ENCODE measurements around the gene CCSAP.
"Not testable (repeated sequence)": the region's sequence is repeated elsewhere in the genome, so short reads cannot be mapped to it uniquely, and the experiment has no call there.

CCSAP gene, protein sequence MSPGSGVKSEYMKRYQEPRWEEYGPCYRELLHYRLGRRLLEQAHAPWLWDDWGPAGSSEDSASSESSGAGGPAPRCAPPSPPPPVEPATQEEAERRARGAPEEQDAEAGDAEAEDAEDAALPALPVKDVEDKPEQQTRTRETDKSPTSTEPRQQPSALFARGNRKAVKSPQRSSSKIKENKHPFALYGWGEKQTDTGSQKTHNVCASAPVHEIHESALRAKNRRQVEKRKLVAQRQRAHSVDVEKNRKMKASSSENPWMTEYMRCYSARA

DNA sequence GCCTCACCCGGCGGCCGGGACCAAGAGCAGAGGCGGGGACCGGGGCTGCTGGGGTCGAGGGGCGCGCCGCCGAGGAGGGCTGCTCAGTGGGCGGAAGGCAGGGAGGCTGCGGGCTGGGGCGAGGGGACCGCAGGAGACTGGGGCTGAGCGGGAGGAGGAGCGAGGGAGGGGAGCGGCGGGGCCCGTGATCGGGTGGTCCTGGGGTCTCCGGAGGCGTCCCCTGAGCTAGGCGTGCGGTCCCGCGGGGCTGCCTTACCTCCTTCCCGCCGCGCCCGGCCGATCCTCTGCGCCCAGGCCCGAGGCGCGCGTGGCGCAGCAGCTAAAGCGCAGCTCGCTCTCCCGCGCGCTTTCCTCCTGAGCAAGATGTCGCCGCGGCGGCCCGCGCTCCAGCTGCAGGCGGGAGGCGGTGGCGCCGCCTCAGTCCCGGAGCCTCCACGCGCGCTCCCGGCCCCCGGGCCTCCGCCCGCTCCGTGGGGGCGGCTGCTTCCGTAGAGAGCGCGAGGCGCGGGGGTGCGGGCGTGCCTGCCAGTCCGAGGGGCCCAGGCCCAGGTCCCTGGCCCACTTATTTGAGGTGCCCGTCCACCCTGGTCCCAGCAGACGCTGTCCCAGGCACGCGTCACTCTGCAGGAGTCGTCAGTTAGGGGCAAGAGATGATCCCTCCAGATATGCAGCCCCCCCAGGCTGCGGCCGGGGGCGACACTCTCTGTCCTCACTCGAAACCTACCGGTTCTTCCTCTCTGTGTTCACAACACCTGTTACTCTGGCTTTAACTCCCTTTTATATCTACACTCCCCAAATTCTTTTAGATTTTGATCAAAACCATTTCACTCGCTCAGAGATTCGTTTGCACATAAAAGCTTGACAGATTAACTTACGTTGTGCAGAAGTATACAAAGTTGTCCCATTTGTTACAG lies at the start of gene CCSAP:
Gene CCSAP (minus strand): TSS at position 392 of the 914 bp plus-strand sequence. CDS start 582 bp downstream, outside the sequence.
- no peak for FAIRE-seq

DNA sequence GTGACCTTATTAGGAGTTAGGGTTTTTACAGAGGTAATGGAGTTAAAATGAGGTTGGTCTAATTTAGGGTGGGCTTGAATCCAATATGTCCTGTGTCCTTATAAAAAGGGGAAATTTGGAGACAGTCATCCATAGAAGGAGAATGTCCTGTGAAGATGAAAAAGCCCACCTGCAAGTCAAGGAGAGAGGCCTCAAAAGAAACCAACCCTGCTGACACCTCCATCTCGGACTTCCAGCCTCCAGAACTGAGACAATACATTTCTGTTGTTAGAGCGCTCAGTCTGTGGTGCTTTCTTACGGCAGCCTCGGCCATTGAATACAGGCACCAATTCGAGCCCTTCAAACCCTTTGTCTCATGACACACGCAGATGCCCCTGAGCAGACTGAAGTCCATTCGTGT lies 47.3 kb upstream of the CCSAP start:
- no peak for FAIRE-seq

DNA sequence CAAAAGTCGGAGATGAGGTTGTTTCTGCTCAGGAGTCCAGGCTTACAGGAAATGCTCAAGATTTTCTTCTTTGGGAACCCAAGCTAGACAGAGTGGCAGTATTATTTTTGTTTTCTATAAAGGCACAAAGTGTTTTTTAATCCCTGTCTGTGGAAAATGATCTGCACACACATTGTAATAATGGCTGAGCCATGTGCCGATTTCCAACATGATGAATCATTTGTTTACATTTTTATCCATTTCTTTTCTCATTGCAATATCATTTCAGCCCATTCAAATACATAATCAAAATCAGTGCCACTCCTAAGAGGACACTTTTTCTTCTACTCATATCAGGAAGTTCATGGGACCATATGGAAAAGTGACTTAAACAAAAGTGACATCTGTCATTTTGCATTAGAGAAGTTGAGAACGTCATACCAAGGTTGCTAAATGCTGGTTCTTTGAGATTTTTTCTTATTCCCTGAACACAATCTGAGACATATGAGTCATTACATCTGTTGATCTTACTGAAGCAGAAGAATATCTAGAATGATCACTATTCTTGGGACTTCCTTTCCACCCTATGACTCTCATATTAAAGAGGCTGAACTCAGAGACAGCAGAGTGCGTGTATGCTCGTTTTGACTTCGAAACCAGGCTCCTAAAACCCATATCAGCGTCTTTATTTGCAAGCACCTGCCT lies 46.2 kb upstream of the CCSAP start:
- no peak for FAIRE-seq

DNA sequence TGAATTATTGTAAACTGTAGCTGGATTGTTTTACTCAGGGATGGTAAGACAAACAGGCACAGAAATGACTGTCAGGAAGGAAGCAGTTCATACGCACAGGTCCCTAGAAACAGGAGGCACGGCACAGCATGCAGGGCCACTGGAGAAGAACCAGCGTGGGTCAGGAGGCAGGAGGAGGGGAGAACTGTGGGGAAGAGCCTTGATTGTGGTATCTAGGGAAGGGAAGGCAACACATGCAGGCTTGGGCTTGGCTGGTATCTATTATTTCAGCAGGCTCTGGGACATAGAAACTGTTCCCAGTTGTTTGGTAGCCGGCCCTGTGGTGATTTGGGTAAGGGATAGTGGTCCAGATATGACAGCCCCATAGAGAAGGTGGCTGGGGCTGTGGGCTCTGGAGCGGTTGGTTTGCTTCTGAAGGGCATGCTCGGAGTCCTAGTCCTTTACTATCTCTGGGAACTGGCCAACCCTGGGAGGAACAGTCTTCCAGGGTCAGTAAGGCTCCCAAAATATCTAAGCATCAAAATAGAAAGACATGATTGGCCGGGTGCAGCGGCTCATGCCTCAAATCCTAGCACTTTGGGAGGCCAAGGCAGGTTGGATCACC lies 43.1 kb upstream of the CCSAP start:
- no peak for FAIRE-seq

DNA sequence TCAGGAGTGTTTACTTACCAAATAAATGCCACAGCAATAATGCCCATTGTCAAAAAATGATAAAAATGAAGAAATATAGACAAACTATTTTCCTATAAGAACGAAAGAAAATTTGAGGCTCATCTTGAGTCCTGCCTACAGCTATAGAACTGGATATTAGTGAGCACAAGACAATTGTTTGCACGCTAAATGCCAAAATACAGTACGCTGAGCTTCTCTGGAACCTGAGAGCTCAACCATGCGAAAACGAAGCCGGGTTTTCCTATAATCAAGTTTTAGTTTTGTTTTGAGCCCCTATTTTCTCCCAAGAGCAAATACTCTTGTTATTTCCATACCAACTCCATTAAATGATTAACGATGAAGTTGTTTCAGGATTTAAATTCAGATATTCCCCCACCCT lies 42.0 kb upstream of the CCSAP start:
- FAIRE-seq, result no peak

DNA sequence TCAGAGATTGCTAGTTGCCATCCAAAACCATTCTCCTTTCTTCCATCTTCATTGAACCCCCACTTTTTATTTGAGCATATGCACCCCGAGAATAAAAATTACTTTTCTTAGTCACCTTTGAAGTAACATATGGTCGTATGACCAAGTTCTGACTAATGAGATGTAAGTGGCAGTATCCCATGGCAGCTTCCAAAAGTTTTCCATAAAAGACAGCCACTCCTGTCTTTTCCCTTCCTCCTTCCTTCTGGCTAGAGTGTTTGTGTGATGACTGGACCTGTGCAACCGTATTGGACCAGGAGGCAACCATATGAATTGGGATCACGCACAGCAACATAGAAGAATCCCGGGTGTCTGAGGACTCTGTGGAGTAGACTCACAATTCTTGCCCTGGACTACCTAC lies 41.1 kb upstream of the CCSAP start:
- FAIRE-seq, result no peak

DNA sequence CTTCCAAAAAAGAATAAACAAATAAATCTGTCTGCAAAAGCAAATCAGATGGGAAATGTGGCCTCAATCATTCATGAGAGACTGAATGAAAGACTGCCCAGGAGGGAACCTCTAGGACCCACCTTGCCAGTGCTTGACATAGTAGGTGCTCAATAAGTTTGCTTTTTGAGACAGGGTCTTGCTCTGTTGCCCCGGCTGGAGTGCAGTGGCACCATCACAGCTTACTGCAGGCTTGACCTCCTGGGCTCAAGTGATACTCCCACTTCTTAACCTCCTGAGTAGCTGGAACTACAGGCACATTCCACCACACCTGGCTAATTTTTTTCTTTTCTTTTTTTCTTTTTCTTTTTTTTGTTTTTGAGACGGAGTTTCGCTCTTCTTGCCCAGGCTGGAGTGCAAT lies 40.3 kb upstream of the CCSAP start:
- no peak for FAIRE-seq

DNA sequence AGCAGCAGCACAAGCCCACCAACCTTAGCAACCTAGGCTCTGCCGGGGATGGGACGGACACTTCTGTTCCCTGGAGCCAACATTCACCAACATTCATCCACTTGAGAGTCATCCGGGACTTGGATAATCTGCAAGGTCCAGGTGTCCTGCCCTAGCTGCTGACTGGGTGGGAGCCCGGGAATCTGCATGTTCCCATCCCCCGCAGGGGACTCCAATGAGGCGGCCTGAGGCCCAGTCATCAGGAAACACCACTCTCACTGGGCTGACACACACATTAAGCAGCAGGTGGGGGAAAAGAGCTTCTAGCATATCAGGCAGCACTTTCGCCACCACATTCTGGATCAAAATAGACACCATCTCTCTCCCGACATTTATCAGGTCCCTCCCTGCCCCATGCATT lies 38.4 kb upstream of the CCSAP start:
- no peak for FAIRE-seq

DNA sequence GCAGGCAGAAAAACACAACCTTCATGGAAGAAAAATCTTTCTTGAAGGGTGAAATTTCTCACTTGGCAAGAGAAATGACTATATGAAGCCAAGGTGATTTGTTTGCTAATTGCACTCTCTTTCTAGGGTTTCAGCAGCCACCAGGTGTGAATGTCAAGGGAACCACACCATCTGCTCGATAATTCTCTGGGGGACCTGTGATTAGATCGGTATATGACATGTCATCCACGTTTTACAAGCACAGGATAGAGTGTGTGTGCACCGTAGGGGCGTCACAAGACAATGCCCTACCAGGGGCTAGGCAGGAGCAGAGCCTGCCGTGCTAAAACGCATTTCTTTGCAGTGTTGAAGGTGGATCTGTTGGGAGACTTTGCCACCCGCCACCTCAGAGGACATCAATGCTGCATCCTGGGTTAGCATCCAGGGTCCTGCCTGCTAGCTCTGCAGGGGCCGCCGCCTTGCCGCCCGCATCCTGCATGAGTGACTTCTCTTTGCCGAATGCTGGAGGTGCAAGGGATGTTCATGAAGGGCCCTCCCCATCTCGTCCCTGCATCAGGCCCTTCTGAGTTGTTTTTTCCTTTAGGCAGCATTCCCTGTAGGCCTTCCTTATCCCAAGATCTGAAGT lies 37.8 kb upstream of the CCSAP start:
- no peak for FAIRE-seq

DNA sequence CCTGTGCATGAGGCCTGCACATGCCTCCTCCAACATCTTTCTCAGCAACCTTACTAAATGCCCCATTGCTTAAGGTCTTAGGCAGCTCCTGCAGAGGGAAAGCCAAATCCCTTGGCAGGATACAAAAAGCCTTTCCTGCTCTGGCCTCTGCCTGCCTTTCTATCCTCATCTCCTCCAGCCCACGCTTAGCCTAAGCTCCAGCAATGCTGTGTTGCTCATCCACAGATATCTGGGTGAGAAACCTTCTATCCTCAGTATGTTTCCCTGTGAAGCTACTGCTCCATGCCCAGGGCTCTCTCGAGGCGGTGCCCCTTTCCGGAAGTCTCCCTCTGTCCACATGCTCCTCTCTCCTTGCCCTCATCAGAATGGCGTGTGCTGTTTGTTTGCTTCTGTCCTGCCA lies 37.0 kb upstream of the CCSAP start:
- FAIRE-seq, result no peak

DNA sequence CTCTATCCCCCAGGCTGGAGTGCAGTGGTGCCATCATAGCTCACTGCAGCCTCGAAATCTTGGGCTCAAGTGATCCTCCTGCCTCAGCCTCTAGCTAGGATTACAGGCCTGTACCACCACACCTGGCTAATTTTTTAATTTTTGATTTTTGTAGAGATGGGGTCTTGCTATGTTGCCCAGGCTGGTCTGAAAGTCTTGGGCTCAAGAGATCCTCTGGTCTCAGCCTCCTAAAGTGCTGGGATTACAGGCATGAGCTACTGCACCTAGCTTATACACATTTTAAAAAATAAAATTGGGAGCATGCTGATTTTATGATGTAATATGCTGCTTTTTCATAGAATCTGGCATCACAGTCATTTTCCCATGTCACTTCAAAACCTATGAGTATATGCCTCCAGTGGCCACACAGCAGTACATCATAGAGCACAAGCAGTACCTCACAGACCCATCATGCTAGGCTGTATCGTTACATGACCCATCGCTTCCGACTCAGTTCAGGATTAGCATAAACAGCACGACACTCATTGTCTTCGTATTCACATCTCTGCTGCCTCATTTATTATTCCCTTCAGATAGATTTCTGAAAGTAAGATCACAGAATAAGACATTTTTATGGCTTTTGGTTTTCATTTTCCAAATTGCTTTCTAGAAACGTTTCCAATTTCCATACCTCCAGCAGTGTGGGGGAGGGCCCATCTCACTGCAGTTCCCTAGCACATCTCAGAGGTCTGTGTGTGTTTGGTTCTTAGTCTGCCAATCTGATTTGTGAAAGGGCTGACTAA lies 35.9 kb upstream of the CCSAP start:
- FAIRE-seq, result no peak

DNA sequence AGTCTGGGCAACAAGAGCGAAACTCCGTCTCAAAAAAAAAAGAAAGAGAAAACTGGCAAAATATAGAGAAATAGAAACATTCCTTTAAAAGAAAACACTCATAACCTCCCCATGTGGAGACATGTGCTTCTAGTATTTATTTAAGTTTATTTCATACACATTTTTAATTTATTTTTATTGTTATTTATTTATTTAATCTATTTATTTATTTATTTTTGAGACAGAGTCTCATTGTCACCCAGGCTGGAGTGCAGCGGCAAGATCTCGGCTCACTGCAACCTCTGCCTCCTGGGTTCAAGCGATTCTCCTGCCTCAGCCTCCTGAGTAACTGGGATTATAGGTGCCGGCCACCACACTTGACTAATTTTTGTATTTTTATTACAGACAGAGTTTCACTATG lies 35.2 kb upstream of the CCSAP start:
- not testable (repeated sequence) for FAIRE-seq

DNA sequence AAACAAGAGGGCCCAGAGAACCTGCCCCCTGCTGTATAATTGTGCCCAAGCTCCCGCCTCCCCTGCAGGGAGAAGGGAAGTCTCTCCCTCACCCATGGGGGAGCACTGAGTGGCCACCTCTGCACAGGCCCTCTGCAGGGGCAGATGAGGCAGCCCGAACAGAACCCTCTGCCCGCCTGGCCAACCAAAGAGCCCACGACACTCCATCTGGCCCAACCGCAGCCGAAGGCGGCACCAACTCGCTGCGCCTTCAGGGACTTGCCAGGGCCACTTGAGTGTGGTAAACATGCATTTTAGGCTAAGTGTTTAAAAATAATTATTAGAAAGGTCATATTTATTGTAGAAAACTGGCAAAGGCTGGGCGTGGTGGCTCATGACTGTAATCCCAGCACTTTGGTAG lies 34.6 kb upstream of the CCSAP start:
- no peak for FAIRE-seq

DNA sequence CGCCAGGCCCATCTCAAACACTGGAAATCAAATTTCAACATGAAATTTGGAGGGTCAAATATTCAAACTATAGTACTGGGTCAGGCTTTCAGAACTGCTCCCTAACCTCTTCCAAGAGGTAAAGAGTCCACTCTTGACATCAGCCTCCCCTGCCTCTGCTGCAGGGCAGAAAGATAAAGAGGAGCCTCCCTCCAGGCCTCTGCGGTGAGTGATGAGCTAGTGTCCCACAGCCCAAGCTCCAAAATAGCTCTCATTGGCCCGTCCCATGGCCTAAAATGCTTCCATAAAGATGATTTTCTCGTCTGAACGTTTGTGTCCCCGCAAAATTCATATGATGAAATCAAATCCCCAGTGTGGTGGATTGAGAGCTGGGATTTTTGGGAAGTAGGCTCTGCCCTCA lies 33.7 kb upstream of the CCSAP start:
- no peak for FAIRE-seq

DNA sequence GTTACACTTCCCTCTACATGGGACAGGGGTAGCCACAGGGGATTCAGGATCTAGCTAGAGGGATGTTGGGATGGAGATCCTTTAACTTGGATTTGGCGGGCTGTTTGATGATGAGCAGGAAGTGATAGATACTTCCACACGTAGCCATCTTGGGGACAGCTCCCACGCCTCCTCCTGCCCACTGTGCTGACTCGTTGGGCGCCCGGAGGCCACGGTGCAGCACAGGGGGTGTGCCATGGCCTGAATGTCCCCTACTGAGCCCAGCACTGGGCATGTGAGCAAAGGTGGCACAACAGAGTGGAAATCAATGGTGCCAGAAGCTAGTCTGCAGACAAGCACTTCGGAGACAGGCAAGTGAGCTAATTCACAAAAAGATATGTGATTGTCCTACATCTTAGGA lies 31.6 kb upstream of the CCSAP start:
- no peak for FAIRE-seq

DNA sequence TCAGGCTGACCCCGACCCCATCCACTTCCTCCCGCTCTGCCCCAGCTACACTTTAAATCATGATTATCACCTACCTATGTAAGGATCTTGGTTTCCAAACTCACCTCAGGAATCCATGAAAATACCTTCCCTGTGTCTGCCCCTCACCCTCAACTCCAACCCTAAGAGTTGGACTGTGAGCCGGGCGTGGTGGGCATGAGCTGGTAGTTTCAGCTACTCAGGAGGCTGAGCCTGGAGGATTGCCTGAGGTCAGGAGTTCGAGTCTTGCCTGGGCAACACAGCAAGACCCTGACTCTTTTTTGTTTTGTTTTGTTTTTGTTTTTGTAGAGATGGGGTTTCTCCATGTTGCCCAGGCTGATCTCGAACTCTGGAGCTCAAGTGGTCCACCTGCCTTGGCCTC lies 30.5 kb upstream of the CCSAP start:
- FAIRE-seq, result no peak

DNA sequence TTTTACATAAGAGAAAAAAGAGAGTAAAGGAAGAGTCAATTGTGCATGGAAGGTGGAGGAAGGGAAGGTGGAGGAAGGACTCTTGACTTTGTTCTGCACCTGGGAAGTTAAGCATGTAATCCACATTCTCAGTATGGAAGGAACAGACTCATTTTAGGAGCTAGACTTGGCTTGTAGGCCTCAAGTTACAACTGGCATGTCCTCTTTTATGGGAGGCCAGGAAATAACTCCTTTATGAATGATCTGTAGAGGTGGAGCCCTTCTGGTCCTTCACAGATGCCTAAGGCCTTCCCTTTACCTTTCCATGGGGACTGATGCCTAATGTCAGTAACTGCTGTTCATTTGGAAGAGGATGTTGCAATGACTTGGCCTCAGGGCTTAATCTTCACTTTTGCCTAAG lies 29.4 kb upstream of the CCSAP start:
- FAIRE-seq, result no peak

DNA sequence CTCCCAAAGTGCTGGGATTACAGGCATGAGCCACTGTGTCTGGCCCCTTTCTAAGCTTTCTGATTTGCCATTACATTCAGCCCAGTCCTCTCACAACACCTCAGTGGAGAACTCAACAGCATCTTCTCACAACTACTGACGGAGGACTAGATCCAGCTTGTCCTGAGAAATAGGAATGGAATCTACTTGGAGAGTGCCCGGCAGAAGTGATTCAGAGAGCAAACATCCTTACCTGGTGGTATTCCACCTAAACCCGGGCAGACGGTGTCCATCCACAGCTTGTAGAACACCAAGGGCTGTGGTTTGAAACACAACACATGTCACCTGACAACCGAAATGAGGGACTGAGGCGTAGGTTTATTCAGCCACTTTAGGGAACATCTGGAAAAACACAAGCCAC lies 28.8 kb upstream of the CCSAP start:
- FAIRE-seq, result no peak

DNA sequence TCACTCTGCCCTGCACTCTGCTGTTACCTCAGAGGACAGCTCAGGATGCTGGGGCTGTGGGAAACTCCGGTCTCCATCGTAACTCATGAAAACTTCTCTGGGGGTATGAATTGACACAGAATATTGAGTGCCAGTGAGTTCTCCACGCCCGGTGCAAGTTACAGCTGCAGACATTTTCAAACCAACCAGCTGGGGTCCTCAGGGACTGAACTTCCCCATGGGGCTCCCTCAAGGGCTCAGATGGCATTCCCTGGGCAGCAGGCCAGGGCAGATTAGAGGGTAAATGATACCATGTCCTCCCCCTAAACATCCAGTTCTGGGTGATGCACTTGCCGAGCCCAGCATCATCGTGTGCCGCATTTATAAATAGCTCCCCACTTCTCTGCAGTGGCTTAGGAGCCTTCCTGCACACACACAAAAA lies 27.8 kb upstream of the CCSAP start:
- FAIRE-seq, result no peak

DNA sequence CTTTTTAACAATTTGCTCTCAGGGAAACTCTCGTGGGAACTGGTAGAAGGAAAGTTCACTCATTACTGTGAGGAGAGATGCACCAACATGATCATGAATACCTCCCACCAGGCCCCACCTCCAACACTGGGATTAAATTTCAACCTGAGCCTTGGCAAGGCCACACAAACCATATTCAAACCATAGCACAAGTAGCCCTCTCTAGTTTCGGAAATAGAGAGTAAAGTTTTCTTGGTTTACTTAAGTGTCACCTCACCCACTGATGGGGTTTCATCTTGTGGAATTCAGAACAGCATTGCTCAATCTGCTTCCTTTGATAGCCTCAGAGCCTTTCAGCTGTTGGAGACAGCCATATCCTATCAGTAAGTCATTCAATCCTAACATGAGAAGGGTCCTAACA lies 25.5 kb upstream of the CCSAP start:
- FAIRE-seq, result no peak

DNA sequence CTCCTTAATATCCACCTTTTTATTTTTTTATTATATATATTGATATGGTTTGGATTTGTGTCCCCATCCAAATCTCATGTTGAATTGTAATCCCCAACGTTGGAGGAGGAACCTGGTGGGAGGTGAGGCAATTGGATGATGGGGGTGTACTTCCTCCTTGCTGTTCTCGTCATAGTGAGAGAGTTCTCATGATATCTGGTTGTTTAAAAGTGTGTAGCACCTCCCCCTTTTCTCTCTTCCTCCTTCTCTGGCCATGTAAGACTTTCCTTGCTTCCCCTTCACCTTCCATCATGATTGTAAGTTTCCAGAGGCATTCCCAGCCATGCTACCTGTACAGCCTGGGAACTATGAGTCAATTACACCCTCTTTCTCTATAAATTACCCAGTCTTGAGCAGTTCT lies 22.7 kb upstream of the CCSAP start:
- FAIRE-seq, result no peak

Data from G401.6 (cell line).